Sigmoid colon (tissue), 4 donors: Measurements from ENCODE around the gene PLXDC1.

Experiments
- CTCF ChIP-seq, 4 experiments: fragments of 450-650 bp in 3 of 4; fragments of 200-600 bp in 1 of 4; IDR thresholded peaks; one replicate each; pipeline ENCODE4 v1.5.1; 2016 to 2019; ENCODE audit warnings: antibody characterized with exemption in 4 of 4, mild to moderate bottlenecking in 3 of 4, moderate library complexity in 2 of 4
- POLR2AphosphoS5 ChIP-seq, 4 donors: sonication (generic); formaldehyde crosslinking; IDR thresholded peaks; one replicate each; pipeline ENCODE4 v1.6.1; 2017; ENCODE audit warnings: antibody characterized with exemption in 4 of 4

GRCh38 chr17:39104657-39105056, 46.8 kb downstream of the PLXDC1 start:
- TF ChIP-seq CTCF (IDR thresholded peaks at IDR 0.05) (no peak), POLR2AphosphoS5 (IDR thresholded peaks at IDR 0.05) (no peak)
